NCI-H510A (cell line): ENCODE data around the gene GPAT3.
"Not testable (repeated sequence)": the region's sequence is repeated elsewhere in the genome, so short reads cannot be mapped to it uniquely, and the experiment has no call there.

ENCODE experiments used
- DNase-seq: peaks from one replicate; lab custom pipeline; 2025; lab: John Stamatoyannopoulos, UW

The GPAT3 gene

DNA sequence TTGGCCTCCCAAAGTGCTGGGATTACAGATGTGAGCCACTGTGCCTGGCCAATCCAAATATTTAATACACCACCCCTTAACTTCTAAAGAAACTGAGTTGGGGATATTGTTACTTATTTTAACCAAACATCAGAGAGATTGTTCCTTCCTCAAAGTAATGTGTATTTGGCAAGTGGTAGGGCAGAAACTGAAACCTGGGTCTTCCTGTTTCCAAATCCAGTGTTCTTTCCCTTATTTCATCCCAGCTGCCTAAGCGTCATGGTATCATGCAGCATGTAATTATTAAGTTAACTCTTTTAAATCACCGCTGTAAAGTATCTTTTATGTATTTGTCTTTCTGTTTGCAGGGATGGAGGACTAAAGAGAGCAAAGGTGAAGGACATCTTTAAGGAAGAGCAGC lies 68.4 kb downstream of the GPAT3 start:
- DNase-seq = no peak

DNA sequence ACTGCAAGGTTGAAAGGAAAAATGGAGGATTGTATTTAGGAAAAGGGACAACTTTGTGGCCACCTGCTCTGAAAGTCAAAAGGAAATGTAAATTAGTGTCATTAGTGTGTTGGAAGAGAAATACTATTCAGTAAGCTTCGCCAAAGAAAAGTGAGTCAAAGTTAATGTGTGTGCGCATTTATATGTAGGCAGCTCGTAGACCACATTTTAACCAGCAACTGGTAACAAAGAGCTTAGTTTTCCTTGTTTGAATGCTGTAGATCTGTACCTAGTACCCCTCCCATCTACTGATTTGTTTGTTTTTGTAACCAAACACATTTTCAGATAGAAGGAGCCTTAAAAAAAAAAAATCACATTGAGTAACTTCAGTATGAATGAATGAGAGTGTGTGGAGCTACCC lies 69.3 kb downstream of the GPAT3 start:
- no peak for DNase-seq

DNA sequence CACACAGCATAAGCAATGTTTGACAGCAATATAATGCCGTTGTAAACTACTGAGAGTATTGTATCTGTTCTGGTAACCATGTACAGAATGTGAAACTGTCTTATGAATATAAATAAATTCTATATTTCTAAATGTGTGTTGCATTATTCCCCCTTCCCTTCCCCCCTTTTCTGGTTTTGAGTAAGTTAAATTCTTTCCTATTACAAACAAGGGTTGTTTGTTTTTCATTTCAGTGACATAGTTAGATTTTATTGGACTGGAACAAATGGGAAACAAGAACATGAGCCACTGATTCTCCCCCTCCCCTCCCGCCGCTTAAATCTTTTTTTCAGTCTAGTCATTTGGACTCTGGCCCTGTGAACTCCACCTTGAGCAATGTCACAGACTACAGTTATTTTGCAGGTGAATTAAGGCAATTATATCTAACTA lies 69.8 kb downstream of the GPAT3 start:
- DNase-seq = no peak

DNA sequence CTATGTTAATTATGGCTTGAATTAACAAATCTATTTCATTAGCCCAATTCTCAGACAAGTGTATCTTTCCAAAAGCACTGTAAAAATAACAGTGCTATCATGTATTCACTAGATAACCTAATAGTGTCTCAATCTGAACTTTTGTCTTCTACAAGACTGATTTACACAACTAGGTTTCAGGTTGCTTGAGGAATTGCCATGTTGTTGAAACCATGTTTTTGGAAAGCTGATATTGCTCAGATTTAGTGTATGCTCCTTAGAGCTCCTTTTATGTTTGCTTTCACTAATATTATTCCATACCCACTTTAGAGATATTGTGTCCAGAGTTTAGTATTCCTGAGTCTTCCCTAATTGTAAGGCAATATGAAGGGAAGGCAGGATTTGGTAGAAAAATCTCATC lies 70.6 kb downstream of the GPAT3 start:
- no peak for DNase-seq

DNA sequence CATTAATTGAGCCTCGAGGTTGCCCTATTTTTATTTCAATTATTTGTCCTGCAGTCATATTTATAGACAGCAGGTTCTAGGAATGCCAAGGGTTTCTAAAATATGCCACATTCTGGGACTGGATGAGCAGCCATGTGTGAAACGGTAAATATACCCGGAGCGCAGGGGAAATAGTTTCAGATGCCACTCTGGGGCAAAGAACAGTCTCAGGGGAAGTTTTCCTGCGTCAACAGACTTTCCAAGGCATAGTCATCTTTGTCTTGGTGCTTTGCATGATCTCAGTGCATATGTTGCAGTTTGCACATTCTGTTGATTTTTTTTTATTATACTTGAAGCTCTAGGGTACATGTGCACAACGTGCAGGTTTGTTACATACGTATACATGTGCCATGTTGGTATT lies 71.0 kb downstream of the GPAT3 start:
- no peak for DNase-seq

DNA sequence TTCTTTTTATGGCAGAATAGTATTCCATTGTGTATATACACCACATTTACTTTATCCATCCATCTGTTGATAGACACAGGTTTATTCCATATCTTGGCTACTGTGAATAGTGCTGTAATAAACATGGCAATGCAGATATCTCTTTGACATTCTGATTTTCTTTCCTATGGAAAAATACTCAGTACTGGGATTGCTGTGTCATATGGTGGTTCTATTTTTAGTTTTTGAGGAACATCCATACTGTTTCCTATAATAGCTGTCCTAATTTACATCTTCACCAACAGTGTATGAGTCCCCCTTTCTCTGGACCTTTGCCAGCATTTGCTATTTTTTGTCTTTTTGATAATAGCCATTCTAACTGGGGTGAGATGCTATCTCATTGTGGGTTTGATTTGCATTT lies 73.5 kb downstream of the GPAT3 start:
- DNase-seq = no peak

DNA sequence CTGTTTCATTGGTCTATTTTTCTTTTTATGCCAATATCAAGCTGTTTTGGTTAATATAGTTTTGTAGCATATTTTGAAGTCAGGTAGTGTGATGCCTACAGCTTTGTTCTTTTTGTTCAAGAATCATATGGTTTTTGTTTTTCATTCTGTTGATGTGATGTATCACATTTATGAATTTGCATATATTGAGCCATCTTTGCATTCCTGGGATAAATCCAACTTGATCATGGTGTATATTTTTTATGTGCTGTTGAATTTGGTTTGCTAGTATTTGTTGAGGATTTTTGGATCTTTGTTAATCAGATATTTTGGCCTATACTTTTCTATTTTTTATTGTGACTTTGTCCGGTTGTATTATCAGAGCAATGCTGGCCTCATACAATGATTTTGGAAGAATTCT lies 74.8 kb downstream of the GPAT3 start:
- no peak for DNase-seq

DNA sequence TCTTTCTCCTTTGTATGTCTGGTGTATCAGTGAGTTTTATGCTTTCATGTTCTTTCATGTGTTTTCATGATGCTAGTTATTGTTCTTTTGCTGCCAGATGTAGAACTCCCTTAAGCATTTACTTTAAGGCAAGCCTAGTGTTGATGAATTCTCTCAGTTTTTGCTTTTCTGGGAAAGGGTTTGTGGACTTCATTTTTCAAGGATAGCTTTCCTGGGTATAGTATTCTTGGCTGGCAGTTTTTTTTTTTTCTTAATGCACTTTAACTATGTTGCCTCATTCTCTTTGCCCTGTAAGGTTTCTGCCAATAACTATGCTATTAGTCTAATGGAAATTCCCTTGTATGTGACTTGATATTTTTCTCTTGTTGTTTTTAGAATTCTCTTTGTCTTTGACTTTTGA lies 77.1 kb downstream of the GPAT3 start:
- DNase-seq = no peak

DNA sequence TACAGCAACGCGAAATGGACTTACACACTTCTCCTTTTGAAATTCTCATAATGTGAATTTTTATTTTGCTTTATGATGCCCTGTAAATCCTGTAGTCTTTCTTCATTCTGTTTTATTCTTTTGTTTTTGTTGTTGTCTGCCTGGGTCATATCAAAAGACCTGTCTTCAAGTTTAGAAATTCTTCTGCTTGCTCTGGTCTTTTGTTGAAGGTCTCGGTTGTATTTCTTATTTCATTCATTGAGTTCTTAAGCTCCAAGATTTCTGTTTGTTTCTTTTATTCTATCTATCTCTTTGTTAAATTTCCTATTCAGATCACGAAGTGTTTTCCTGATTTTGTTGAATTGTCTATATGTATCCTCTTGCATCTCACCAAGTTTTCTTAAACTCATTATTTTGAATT lies 78.1 kb downstream of the GPAT3 start:
- DNase-seq = no peak

DNA sequence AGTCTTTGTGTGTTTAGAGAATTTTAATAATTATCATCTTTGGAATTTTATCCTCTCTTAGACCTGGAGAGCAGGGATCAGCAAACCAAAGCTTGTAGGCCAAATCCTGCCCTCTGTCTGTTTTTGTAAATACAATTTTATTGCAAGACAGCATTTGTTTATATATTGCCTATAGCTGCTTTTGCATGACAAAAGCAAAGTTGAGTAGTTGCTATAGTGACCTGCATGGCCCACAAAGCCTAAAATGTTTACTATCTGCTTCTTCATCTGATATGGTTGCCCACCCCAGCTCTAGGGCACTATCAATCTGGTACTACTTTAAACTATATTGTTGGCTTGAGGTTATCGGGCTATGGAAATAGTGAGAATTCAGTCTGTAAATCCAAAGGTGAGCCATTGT lies 80.3 kb downstream of the GPAT3 start:
- no peak for DNase-seq

DNA sequence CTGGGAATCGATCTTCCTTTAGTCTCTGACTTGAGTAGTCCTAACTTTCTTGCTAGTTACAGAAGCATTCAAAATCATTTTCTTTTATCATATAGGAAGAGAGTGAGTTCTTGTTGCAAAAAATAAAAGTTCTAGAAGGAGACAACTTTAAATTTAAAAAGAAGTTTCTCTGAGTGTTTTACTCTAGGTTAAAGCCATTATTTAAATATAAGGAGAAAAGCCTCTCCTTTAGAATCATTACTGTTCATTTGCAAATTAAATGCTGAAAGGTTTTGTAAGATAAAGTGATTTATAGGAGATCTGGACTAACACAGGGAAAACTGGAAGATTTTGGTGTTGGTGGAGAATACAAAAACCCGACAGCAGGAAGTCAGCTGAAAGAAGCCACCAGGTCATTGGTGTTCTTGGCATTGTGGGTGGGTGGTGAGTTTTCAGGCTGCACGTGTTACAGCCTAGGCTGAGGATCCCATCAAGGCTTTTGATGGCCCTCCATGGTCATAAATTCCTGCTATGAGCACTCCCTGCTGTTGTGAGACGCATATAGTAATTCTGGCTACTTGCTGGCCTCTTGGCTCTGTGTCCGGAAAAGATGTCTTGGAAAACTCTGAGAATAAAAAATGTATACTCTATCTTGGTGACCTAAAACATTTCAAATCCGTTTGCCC lies 81.6 kb downstream of the GPAT3 start:
- DNase-seq = no peak

DNA sequence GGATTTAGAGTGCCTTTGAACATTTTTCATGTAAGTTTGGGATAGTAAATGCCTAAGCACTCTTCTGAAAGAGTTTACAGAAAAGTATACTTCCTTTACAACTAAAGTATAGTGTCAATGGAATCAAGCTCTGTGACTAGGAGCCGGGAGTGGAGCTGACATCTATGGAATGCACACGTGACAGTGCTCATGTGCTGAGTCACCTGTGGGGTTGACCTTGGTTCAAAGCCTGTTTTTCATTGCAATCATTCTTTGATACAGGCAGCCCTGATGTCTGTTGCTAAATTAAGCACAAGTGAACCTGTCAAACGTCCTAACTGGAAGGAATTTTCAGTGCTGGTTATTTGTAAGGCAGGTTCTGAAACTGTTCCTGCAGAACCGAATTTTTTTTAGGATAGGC lies 82.5 kb downstream of the GPAT3 start:
- no peak for DNase-seq

DNA sequence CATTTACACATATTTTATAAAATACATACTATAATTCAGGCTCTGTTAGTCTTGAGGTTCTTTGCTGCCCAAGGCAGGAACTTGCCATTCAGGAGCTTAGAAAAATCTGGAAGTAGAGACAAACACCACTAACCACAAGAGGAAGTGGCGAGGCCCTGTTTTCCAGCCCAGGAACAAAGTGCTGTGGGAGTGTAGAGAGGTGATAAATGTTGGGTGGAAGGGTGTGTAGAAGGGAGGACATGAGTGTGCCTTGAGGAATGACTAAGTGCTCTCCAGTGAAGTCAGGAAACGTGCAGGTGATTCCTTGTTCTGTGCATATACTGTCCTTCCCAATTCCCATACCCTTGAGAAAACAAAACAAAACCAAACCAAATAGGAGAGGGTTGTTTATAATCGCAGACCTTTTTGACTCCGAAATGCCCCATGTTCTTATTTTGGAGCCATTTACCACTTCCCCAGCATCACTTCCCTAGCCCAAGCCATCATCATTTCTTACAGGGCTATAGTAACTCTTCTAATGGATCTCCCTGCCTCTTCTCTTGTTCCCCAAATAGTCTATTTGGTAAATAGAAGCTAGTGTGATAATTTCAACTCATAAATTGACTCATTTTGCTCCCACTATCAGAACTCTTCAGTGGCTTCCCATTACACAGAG lies 83.2 kb downstream of the GPAT3 start:
- no peak for DNase-seq

DNA sequence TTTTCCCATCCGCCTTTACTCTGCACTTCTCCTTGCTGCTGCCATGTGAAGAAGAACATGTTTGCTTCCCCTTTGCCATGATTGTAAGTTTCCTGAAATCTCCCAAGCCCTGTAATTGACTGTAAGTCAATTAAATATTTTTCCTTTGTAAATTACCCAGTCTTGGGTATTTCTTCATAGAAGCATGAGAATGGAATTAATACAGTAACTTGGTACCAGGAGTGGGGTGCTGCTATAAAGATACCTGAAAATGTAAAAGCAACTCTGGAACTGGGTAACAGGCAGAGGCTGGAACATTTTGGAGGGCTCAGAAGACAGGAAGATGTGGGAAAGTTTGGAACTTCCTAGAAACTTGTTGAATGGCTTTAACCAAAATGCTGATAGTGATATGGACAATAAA lies 86.2 kb downstream of the GPAT3 start:
- DNase-seq = not testable (repeated sequence)

DNA sequence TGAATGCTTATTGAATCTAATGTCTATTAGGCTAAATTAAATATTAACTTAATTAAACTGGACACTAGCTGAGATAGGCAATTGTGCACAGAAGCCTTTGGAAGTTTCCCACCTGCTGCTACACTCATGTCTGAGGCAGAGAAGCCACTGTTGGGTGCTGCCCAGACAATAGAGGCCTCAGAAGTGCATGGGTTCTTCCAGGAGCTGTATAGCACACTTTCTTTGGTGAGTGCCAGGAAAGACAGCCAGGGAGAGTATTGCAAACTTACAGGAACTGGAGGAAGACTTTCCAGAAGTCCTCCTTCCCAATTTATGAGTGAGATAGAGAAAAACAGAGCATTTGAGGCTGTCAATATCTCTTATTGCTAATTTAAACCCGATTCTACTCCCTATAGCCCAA lies 89.9 kb downstream of the GPAT3 start:
- DNase-seq = no peak

DNA sequence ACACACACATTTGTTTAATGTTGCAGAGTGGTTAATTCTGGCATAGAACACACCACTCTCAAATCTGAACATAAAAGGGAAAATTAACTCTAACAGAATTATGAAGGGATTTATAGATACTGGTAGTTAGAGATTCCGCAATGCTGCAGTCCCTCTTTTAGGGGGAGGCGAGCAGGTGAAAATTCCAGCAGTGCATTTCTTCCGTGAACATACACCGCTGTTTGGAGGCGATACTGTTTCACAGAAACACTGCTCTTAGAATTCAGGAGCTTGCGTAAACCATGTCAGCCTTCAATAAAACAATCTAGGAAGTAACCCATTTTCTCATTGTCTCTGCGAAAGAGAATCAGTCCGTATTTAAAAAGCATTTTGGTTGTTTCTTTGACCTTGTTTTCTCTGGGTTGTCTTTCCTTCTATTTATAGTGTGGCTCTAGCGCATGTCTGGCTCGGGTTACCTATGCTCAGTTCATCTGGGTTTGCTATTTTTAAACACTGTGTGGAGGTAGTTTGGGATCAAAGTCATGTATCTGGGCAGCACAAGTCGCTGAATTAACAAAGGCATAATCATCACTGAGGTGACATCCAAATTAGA lies 90.4 kb downstream of the GPAT3 start:
- DNase-seq = no peak

DNA sequence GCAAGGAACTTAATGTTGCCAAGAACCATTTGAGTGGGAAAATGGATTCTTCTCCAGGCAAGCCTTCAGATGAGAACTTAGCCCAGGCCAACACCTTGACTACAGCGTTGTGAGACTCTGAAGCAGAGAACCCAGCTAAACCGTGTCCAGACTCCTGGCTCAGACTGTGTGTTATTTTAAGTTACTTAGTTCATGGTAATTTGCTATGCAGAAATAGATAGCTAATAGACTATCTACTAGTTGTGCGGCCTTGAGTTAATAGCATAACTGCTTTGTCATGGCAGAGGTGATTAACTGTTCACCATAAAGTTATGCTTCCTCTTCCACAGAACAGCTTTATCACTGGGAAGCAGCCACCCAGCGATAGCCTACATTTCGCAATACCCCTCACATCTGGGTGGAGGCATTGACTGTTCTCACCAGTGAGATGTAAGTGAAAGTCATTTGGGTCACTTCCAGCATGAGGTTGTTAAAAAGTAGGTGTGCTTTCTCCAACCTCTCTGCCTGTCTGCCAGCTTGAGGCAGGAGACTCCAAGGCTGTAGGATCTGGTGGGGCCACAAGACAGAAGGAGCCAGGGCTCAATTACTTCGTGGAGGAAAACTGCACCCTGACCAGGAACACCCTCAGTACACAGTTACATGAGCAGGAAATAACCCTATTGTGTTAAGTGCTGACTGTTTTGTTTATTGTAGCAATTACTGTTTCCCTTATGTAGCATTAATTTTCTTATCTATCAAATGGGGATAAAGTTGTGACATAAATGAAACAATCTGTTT lies 94.2 kb downstream of the GPAT3 start:
- DNase-seq = no peak

DNA sequence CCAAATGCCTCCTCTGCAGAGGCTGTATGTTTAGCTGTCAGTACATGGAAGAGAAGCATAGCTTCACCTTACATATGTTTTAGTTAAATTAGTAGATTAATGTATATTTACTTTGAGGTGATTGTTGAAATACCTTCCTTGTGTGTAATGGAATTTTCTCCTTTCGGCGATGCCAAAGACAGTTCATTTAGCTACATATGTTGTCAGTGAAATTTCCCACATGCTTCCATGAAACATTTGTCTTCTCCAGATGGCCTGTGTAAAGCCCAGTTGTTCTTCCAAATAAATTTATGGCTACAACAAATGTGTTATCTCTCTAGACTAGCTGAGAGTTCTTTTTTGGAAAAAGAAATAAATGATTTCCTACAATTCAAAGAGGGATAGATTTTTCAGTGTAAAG lies 95.2 kb downstream of the GPAT3 start:
- DNase-seq = no peak

DNA sequence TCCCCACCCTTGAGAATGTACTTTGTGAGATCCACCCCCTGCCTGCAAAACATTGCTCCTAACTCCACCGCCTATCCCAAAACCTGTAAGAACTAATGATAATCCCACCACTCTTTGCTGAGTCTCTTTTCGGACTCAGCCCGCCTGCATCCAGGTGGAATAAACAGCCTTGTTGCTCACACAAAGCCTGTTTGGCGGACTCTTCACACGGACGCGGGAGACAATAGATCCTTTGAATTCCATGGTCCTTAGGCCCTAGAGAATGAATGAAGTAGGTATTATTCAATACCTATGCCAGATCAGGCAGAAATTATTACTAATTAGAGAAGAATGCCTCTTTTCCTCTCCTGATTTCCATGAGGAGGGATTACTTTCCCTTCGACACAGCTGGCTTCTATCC lies 101.0 kb downstream of the GPAT3 start:
- no peak for DNase-seq

DNA sequence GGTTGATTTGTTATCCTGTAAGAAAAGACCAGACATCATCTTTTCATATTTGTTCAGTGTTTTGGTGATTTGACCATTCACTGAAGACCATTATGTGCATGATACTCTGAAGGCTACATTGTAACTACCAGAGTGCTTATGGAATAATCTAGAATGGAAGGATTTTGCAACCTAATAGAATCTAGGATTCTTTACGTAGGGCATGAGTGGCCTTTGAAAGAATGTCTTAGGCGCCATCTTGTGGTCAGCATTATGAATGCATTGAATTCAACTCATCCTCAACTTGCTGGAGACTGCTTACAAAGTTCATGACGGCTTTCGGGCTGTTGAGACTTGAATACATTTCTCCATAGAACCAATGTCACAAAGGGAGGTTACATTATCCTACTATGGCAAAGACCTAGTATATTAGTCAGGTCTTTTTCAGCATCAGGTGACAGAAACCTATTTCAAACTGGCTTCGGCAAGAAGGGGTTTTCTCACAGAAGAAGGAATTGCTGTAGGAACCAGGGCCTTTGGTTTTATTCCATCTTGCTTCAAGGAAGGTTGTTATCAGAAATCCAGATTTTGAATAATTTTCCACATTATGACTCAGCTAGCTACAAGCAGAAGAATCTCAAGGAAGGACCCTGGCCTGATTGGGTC lies 104.1 kb downstream of the GPAT3 start:
- DNase-seq = peak; percentile 15

DNA sequence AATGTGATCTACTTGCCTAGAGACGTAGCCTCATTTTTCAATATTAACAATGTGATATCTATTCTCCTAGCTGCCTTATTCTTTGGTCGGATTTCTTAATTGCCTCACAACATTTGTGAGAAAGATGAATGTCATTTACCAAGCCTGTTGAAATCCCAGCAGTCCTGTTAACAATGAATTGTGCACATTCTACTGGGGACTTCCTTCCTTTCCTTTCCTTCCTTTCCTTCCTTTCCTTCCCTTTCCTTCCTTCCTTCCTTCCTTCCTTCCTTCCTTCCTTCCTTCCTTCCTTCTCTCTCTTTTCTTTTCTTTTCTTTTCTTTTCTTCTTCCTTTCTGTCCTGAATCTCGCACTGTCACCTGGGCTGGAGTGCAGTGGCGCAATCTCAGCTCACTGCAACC lies 107.1 kb downstream of the GPAT3 start:
- DNase-seq = no peak
